Parathyroid adenoma (tissue), 2 donors: ENCODE data around the gene TPD52L2.

Source experiments
- H2AFZ ChIP-seq: fragments of 300-600 bp; sonication (generic); one replicate; pipeline ENCODE4 v1.7.0; 2017; ENCODE audit warnings: antibody characterized with exemption, mild to moderate bottlenecking
- H3K27ac ChIP-seq: fragments of 300-600 bp; sonication (generic); one replicate; pipeline ENCODE4 v1.7.0; 2017
- H3K27me3 ChIP-seq: fragments of 300-600 bp; sonication (generic); one replicate; pipeline ENCODE4 v1.7.0; 2017; ENCODE audit warnings: low read length; ENCODE audit not compliant: control insufficient read depth, insufficient read depth
- H3K36me3 ChIP-seq: fragments of 300-600 bp; sonication (generic); one replicate; pipeline ENCODE4 v1.7.0; 2017; ENCODE audit warnings: low read length; ENCODE audit not compliant: control insufficient read depth, insufficient read depth
- H3K4me1 ChIP-seq: fragments of 300-600 bp; sonication (generic); one replicate; pipeline ENCODE4 v1.7.0; 2017; ENCODE audit warnings: control low read depth
- H3K4me2 ChIP-seq: fragments of 300-600 bp; sonication (generic); one replicate; pipeline ENCODE4 v1.7.0; 2017; ENCODE audit warnings: low read length
- H3K4me3 ChIP-seq: fragments of 300-600 bp; sonication (generic); one replicate; pipeline ENCODE4 v1.7.0; 2017; ENCODE audit warnings: low read depth, low read length
- H3K79me2 ChIP-seq: fragments of 300-600 bp; sonication (generic); one replicate; pipeline ENCODE4 v1.7.0; 2017; ENCODE audit warnings: control low read depth
- H3K9ac ChIP-seq: fragments of 300-600 bp; sonication (generic); one replicate; pipeline ENCODE4 v1.7.0; 2017; ENCODE audit warnings: mild to moderate bottlenecking
- H3K9me3 ChIP-seq: fragments of 300-600 bp; sonication (generic); one replicate; pipeline ENCODE4 v1.7.0; 2017; ENCODE audit warnings: low read length; ENCODE audit not compliant: control insufficient read depth
- CTCF ChIP-seq: fragments of 300-600 bp; sonication (generic); IDR thresholded peaks from one replicate; pipeline ENCODE4 v1.7.0; 2017; ENCODE audit warnings: antibody characterized with exemption, mild to moderate bottlenecking
- donor health status: primary hyperparathyroidism.

The TPD52L2 gene

GRCh38 chr20:63892402-63892801 lies 27.3 kb downstream of the TPD52L2 start:
- Histone ChIP-seq H3K27ac (no peak overlapping the region), H3K27me3 (no peaks in the 10 kb centered on the region), H3K9me3 (no peaks in the 10 kb centered on the region), H2AFZ (no peak overlapping the region), H3K9ac (no peak overlapping the region), H3K4me3 (no peak overlapping the region), H3K79me2 (peaks cover 6% of the 10 kb centered on the region), H3K4me2 (no peak overlapping the region), H3K36me3 (no peaks in the 10 kb centered on the region), H3K4me1 (peaks cover 4% of the 10 kb centered on the region)
- TF ChIP-seq CTCF = no peak

- Histone ChIP-seq H3K27me3 (no peaks in the 10 kb centered on the region), H3K4me1 (peaks cover 12% of the 10 kb centered on the region), H3K4me3 (peak overlapping the region; percentile 56), H3K36me3 (no peaks in the 10 kb centered on the region), H3K79me2 (peaks cover 14% of the 10 kb centered on the region), H3K4me2 (peak overlapping the region; percentile 84), H3K9ac (no peak overlapping the region), H3K27ac (peak overlapping the region; percentile 58), H2AFZ (peak overlapping the region; percentile 28), H3K9me3 (no peaks in the 10 kb centered on the region)
- no peak for TF ChIP-seq CTCF
Measured at GRCh38 chr20:63893999-63894357, 28.9 kb downstream of the TPD52L2 start.

GRCh38 chr20:63894358-63895201 lies 29.5 kb downstream of the TPD52L2 start, which contains the start of gene DNAJC5:
TSS of gene DNAJC5 (plus strand) at chr20:63895126. CDS start at chr20:63928346, 33,220 bp downstream.
- H3K9ac ChIP-seq = no peak within 1 kb of the TSS
- H3K79me2 ChIP-seq = peaks cover 14% of the 10 kb centered on the region
- H3K9me3 ChIP-seq = no peaks in the 10 kb centered on the region
- H3K27me3 ChIP-seq = no peaks in the 10 kb centered on the region
- H3K36me3 ChIP-seq = no peaks in the 10 kb centered on the region
- peaks cover 15% of the 10 kb centered on the region for H3K4me1 ChIP-seq
- peak within 1 kb of the TSS; percentile 65 for H3K4me3 ChIP-seq
- peak within 1 kb of the TSS; percentile 52 for H2AFZ ChIP-seq
- H3K4me2 ChIP-seq = peak within 1 kb of the TSS; percentile 84
- peak within 1 kb of the TSS; percentile 66 for H3K27ac ChIP-seq
- no peak for TF ChIP-seq CTCF

DNA sequence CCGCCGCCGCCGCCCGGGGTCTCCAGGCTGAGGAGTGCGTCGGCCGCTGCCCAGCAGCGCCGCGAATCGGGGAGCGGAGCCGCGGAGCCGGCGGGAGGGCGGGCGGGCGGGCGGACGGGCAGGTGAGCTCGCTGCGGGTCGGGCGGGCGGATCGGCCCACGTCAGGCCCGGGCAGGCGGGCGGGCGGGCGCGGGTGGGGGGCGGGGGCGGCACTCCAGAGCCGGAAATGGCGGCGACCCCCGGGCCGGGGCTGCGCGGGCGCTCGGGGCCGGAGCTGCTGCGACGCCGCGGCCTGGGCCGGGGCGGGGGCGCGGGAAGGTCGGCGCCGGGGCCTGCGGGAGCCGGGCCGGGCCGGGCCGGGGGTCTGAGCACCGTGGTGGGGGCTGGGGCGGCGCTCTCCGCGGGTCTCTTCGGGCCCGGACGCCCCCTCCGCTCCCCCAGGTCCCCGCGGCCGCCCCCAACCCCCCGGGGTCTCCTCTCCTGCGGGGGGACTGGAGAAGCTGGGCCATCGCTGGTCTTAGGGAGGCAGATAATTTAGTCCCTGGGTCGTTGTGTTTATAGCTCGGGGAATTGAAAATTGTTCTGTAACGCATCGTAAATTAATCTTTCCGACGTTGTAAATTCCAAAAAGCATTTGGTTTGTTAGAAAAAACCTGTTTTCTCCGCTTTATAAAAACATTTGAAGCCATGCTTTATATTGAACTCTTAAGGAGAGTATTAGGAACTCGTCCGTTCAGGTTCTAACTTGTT lies 30.3 kb downstream of the TPD52L2 start:
- Histone ChIP-seq H3K9me3 (no peaks in the 10 kb centered on the region), H3K27me3 (no peaks in the 10 kb centered on the region), H3K4me2 (peak overlapping the region; percentile 60), H3K9ac (no peak overlapping the region), H2AFZ (no peak overlapping the region), H3K4me3 (peak overlapping the region; percentile 65), H3K4me1 (peaks cover 15% of the 10 kb centered on the region), H3K36me3 (no peaks in the 10 kb centered on the region), H3K27ac (peak overlapping the region; percentile 66), H3K79me2 (peaks cover 18% of the 10 kb centered on the region)
- TF ChIP-seq CTCF = no peak
